ENCODE data around the gene SETBP1.

SETBP1 gene

DNA sequence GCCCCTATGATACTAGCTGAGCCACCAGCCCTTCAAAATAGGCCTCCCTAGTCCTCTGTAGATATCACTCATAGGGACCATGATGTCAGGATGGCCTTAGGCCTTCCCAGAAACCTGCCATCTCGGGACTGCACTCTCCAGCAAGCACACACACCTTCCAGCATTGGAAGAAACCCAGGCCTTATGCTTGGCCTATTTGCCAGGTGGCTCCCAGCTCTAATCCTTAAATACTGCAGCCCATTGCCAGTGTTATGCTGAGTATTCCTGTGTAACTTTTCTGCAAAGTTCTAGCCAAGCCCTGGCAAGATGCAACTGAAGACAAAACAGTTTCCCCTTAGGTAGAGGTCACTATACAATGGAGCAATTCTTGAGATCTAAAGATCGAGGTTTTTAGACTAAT, 316.5 kb downstream of the SETBP1 start:
- DNase-seq, result no peak

DNA sequence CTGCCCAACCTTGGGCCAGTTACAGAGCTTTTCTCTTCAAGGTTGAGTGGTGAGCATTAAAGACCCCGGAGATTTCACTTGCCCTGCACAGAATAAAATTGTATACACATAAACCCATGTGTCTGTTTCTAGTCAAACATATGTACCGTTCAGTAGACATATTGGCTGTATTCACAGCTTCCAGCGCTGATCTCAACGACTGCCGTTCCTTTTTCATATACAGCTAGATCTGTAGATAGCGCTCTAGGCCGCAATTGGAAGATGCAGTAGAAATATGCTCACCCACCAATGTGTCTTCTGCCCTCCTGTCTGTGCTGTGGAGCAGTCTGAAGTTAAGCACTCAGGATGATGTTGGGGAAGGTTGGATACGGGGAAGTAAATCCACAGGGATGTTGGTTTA, 317.7 kb downstream of the SETBP1 start:
- DNase-seq, result no peak

DNA sequence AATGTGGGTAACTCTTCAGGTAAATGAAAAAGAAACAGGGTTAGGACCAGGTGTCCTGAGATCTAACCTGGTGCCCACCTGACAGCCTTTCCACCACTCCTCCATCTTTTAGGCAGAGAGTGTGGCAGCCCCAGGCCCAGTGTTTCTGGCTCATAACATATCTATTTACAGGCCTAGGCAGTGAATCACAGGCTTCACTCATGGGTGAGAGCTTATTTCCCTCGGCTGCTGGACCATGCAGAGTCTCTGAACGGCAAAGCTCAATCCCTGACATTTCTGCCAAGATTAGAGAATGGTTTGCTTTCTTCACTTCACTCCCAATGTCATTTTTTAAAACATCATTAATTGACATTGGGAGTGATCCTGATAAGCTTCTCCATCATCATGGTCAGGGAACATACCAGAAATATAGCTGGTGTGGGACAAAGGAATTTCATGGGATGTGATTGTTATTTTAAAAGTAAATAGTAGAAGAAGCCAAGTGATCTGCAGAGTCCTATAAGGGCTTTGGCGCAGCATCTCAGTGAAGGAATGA, 323.9 kb downstream of the SETBP1 start:
- DNase-seq, result no peak

DNA sequence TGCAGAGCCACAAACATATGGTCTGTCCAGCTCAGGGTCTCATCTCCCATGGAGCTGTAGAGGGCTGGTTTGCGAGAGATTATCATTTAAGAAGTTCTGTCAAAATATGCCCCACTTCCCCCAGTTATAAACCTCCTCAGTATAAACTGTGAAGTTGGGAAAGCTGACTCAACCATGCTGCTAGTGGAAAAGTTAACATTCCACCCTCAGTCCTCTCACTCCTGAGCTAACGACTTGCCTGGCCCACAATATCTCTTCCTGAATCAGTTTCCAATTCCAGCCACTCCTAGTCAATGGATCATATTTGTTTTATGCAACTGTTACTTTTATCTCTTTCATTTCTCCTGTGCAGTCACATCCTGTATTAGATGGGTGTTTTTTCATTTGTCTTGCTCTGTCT, 326.2 kb downstream of the SETBP1 start:
- DNase-seq, result no peak

DNA sequence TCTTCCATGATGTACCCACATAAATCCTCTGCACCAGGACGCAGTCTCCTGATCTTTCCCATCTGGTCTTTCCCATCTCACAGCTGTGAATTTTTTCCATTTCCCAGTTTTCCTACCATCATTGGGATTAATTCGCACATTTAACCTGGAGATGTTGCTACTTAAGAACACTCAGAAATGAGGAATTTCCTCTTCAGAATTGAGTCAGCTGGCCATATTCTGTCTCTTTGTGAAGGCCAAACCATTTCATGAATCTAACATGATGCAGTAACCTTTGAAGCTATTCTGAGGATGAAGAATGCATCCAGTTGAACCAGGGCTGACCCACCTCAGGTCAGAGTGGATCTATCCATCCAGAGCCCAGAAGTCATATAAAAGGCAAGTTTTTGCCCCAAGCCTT, 326.8 kb downstream of the SETBP1 start:
- DNase-seq, result no peak

DNA sequence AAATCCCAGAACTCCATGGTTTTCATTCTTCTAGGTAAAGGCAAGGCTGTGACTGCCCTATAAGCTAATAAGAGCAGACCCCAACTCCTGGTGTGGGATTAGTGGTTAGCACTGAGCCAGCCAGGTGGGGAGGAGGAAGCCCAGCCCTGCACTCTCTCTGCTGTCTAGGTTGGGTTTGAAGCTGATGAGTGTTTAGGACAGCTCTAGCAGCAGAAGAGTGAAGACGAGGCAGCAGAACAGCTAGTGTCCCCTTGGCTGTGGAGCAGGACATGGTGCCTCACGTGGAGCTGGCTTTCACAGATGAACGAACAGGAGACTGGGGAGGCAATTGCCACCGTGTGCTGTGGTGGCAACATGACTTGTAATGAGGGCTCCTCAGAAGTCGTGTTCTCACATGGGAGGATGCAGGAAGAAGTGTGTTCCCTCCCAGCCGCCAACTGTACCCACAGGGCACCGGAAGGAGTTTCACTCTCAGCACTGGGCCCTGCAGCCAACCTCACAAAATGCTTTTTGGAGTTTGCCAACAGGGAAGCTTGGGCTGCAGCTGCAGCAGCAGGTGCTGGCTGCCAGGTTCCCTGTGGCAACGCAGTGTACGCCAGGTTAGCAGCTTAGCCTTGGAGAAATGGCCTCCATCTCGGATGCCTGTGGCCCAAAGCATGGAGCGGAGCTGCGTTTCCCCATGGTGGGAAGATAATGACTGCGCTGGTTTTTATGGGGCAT, 328.2 kb downstream of the SETBP1 start:
- no peak for DNase-seq

DNA sequence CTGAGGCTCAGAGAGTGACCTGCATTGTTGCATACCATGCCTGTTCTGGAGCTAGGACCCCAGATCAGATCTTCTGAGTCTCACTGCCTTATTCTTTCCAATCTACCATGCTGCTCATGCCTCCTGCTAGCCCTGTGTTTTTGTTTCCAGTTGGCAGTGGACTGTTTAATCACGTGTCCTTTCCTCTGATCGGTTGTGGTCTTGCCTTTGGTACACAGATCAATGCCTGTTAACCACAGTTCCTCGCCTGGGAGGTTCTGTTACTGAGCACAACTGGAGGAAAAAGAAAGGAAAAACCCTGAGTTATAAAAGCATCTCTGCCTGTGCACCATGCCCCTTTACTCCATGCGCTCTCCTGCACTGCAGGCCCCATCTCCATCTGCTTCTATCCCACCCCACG, 329.1 kb downstream of the SETBP1 start:
- DNase-seq, result no peak

DNA sequence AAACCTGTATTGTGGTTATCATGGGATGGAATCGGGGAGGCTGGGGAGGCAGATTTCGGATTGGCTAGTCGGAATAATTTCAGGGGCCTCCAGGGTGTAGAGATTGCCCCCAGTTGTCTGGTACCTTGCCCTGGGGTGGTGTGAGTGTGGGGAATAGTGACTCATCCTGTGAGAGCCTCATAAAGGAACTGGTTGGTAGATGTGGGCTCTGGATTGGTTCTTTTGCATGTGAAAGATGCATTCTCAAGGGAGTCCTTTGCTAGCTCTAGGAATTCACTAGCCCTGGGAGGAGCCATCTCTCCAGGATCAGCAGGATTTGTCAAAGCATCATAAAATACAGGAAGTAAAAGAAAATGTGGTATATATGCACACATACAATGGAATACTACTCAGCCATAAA, 331.6 kb downstream of the SETBP1 start:
- DNase-seq, result no peak

DNA sequence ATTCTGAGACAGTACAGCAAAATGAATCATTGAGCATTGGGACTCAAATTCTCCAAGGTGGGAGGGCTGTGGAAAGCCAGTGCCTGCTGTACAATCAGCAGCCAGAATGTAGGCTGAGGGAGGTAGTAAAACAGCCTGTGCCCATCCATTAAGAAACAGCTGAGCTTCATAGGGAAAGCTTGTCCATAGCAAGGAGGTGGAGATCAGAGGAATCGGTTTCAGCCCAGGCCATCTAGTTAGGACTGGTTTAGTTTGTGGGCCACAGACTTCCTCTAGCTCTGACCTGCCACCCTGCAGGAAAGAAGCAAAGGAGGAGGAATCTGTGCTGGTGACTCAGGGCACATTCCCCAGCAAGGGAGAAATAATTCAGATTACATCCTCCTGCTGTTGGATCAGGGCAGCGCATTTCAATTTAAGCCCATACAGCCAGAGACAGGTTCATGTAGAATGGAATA, 333.4 kb downstream of the SETBP1 start:
- DNase-seq, result no peak

DNA sequence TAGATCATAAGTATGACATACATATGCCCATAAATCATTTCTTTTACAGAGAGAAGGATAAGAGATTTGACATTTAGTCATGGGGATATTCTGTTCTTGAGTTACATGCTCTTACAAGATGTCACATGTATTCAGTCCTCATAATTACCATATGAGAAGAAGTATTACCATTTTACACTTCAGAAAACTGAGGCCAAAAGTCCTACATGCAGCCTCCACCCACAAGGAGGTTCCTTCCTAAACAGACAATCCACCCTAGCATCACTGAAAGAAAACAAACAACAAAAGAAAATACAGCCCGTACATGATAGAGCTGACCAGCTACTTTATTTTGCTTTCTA, 335.1 kb downstream of the SETBP1 start:
- no peak for DNase-seq

DNA sequence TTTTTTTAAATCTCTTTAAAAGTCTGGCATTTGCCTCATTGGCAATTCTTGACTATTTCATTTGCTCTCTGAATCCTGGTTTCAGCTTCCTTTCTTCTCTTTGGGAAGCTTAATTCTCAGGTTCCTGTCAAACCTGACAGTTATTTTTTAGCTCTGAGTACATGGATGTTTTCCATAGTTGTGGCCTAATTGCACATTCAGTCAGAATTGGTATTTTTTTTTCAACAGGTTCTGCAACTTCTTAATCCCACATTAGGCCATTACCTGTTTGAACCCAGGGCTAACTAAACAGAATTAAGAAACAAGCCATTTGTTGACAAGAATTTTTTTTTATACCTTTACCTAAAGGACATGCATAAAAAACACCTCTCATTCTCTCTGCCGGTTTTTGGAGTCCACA, 338.8 kb downstream of the SETBP1 start:
- DNase-seq, result no peak

DNA sequence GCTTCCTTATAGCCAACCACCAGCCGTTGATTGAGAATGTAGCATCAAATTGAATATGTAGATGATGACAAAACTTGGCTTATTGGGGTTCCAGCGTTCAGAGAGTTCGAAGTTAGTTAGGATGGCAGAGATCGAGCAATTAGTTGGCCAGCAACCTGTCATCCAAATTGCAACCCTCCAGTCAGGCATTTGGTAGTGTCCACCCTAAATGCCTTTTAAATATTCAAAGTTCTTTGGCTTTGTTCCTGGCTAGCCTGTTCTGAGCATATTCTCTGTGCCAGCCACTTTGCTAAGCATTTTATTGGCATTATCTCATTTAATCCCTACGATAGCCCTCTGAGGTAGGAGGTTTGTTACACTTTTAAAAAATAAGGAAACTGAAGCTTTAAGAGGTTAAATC, 342.8 kb downstream of the SETBP1 start:
- no peak for DNase-seq

DNA sequence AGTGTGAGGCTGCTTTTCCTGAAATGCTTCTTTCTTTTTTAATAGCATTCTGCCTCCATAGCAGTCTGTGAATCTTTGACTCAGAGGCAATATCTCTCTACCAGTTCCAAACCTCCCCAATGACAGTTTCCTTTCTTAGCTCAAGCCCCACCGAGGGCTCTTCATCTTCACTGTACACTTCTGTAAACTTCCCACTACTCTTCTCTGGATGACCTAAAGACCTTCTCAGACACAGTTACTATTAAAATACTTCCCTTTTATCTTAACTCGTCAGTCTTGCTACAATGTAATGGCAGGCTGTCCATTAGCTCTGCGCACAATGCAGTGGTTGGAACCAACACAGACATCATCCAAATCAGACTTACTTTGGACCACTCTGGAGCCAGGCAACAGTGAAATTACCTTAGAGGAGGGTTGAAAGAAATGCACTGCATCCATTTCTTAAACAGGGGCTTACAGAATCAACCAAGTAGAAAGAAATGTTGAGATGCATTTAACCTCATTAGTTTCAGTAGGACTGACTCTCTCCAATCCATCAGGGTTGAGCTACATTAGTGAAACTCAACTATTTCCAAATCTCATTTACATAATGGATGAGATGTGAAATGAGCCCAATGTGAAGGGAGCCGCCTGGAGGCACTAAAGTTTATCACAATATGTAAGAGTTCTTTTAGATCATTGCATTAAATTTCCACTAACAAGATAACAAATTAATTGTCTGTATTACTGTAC, 343.8 kb downstream of the SETBP1 start:
- DNase-seq, result no peak

DNA sequence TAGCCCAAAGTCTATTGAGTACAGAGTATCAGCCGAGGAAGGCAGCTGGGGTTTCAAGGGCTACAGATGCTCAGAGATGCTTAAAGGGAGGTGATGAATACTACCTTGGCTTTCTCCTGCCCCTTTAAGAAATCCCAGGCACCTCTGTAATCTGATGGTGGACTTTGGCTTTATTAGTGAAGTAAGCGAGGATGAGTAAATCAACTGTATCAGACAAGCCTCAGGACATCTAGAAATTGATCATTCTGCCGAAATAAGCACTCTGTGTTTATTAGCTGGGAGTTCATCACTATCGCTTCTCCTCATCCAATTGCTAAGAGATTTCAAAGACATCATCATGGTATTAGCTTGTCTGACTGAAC, 344.4 kb downstream of the SETBP1 start:
- no peak for DNase-seq

DNA sequence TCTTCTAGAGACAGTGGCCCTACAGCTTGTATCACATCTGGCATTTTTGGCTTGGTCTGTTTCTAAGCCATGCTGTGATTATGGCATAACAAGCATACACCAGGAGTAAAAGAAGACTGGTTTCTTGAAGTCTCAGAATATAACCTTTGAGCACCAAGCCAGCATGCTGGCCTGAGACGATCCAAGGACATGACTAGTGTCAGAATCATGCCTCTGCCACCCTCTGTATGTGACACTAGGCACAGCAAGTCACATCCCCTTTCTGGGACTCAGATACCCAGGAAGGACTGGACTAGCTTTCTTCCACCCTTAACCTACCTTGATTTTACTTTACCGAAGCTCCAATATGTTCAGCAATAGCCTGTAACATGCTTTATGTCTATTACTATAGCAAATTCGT, 345.5 kb downstream of the SETBP1 start:
- no peak for DNase-seq

DNA sequence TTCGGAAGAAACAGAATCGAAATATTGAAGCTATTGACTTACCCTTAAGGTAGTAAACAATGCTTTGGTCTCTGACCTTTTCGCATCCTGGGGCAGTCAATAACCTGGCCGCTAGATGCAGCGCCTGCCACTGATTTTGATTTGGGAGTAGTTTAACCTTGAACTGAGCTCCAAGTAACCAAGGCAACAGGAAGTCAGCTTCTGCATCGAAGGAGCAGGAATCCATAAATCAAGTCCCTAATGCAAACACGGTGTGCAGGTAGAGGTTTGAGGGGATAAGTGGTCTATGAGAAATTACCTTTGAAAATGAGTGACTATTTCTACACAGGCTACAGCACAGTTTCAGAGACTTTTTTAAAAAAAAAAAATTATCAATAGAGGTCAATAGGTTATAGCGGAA, 353.5 kb downstream of the SETBP1 start:
- DNase-seq, result no peak

DNA sequence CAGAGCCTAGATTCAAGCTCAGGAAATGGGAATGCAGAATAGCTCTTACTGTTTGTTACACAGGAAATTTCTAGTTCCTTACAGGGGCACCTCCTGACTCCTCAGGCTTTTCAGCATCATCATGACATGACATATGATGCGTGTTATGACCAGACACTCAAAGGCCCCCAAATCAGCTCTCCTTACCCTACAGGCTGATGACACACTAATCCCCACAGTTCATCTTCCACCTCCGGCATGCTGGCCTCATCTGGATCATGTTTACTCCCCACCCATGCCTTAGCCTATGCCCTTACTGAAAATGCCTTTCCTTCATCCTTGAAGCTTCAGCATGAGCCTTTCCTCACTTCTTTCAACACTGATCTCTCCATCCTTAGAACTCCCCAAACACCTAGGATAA, 356.9 kb downstream of the SETBP1 start:
- DNase-seq, result no peak

DNA sequence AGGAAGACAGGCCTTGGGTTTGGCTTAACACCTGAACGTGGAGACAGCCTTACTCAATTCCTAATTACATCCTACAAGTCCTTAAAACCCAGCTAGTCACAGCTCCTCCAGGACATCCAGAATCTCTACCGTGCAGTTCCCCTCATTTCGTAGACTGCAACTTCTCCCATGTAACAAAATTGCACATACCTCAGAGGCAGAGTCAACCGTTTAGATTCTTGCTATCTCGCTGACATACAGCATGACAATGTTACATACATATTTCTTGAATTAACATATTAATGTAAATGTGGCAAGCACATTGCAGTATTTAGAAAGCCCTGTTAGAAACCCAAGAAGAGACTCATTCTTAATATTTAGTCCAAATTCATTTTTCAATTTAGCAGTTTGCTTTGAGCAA, 358.7 kb downstream of the SETBP1 start:
- no peak for DNase-seq

DNA sequence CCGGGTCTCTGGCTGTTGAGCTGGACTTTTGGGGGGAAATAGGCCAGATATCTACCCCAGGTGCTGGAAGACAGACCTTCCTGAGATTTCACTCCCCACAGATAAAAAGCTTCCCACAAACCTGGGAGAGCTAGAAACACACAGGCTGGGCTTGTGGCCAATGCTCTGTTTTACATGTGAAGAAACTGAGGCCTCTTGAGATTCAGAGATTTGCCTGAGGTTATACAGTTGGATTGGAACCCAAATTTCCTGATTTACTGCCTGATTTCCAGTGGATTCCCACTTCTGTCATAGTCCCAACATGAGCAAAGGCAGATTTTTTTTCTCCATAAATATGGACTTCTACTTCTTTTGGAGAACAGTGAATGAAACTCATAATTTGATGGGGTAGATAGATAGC, 360.2 kb downstream of the SETBP1 start:
- no peak for DNase-seq

DNA sequence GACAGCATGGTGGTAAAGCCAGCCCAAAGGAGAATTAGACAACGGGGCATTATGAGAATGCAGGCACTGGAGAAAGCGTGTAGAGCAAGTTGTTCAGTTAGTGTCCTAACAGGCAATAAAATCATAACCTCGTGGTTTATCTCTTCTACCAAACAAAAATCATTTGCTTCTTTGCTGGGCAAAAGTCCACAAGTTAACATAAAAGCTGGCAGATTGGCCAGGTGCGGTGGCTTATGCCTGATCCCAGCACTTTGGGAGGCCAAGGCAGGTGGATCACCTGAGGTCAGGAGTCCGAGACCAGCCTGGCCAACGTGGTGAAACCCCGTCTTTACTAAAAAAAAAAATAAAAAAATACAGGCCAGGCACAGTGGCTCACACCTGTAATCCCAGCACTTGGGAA, 364.1 kb downstream of the SETBP1 start:
- no peak for DNase-seq

DNA sequence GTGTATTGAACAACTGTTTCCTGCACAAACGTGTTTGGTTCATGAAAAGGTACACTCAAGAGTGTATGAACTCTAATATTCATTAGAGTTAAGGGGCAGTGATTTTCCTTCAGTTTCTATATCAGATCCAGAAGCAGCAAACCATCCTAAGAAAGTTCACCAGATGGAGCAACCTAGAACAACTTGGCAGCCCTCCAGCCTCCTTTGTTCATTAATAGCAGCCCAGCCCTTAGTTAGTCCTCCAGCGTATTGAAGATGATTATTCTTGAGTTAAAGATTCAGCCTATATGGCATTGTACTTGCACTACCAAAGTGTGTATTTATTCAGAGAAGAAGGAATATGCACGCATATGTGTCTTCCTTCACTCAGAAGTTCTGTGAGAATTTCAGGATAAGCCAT, 365.5 kb downstream of the SETBP1 start:
- no peak for DNase-seq

DNA sequence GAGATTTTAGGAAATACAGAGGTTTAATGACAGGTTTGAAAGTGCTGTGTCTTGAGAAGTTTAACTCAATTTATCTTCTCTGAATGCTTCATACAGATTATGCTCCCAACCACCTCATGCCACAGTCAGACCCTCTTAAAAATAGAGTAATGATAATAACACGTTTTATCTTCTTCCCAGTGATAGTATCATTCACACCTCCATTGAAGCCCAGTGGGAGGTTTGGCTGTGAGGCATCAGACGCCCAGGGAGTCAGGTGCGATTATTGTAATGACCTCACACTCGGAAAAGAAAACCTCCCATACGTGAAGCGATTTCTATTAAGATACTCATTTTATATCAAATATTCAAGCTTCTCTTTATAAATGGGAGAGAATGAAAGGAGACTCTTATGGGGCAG, 366.3 kb downstream of the SETBP1 start:
- no peak for DNase-seq

DNA sequence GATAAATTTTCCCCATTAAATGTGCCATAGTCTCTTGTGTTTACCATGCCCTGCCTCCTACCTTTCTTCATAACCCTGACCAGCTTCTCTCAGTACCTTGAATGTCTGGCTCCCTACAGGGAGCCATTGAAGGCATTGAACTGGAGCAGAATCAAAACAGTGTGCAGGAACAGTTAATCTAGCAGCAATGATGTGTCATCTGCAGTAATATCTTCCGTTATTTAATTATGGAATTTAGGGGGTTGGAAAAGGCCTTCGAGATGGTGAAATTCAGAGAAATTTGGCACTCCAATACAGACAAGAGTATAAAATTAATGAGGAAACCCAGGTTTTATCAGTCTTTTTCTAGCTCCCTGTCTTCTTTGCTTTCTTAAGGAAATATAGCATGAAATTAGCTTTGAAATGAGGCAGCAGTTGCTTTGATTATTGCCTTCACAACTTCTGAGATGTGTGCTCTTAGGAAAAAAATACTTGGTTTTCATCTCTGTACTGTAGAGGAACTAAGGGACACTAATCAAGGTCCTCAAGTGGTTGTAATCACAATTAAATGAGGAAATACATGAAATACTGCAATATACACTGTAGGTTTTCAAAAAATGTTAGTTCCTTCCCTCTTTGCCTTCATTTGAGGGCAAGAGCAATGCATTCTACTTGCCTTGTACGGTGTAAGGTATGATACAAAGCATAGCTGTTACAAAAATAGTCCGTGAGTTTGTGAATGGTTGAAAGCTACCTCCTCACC, 369.1 kb downstream of the SETBP1 start:
- no peak for DNase-seq
